H7 (cell line): Measurements from ENCODE around the gene ZNF483. TPM values are rescaled to one million over a fixed set of nuclear protein-coding genes. Genes with fewer than 3 reads are reported as not detected.
"Not testable (repeated sequence)": the region's sequence is repeated elsewhere in the genome, so short reads cannot be mapped to it uniquely, and the experiment has no call there.

Source experiments
- DNase-seq: peaks from one replicate; pipeline ENCODE4 v3.0.0; 2012
- H3K27me3 ChIP-seq: 2 replicates; pipeline ENCODE4 v1.6.0; 2011; ENCODE audit warnings: mild to moderate bottlenecking, low read length; ENCODE audit not compliant: control insufficient read depth, insufficient read depth
- H3K36me3 ChIP-seq: replicated peaks from 2 replicates; pipeline ENCODE4 v1.5.1; 2011; ENCODE audit warnings: low read length; ENCODE audit not compliant: control insufficient read depth, insufficient read depth
- H3K4me3 ChIP-seq: 2 replicates; pipeline ENCODE4 v1.5.1; 2011; ENCODE audit warnings: low read depth, mild to moderate bottlenecking, control low read depth, low read length, moderate library complexity; ENCODE audit not compliant: insufficient read depth
- total RNA-seq: library from RNA; depleted of rRNA; stranded (reverse); fragments of >200 nt; shearing (Covaris generic); gene quantifications from 2 replicates; pipeline ENCODE4 v1.2.3, GENCODE V29; 2014; rRNA removed

Gene ZNF483
- total RNA-seq, 1 experiment from 2014 or later = 50.3 TPM

DNA sequence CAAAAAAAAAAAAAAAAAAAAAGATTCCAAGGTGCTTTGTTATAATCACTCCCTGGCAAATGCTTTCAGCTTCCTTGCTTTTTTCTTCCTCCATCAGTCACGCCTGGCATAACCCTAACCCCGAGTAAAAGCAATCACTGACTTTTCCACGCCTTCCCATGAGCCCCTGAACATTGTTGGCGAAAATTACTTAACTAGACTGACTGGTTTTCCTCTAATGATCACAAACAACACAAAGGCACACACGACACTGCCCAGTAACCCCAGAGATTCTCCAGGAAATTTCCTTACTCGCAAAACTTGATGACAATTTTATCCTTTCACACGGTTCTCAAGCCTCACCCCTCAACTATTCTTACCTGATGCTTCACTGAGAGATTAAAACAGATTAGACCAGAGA lies 85.9 kb downstream of the ZNF483 start:
- H3K27me3 ChIP-seq = no peaks in the 10 kb centered on the region
- DNase-seq = no peak
- no peaks in the 10 kb centered on the region for H3K36me3 ChIP-seq
- H3K4me3 ChIP-seq = no peak overlapping the region

DNA sequence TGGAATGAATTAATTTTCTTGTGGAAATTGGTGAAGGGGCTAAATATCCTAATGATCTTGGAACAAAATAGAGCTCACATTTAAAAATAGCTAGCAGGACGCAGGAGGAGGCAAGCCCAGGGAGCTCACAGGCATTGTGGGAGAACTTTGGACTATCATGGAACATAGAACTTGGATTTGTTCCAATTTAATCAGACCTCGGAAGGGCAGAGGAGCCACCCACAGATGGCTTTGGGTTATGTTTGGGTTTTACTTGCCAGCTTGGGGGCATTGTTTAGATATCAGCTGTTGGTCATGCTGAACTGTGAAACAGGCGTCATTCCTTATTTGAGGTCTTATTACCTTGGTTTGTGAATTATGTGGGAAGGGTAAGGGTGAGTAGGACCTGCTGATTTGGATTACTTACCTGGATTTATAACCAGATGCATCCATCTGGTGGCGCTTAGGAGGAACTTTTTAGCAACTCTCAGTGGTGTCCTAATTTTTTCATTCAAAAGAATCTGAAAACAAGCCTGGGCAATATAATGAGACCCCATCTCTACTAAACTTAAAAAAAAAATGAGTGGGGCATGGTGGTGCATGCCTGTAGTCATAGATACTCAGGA lies 88.6 kb downstream of the ZNF483 start:
- H3K36me3 ChIP-seq = no peaks in the 10 kb centered on the region
- H3K27me3 ChIP-seq = no peaks in the 10 kb centered on the region
- no peak overlapping the region for H3K4me3 ChIP-seq
- DNase-seq = no peak

DNA sequence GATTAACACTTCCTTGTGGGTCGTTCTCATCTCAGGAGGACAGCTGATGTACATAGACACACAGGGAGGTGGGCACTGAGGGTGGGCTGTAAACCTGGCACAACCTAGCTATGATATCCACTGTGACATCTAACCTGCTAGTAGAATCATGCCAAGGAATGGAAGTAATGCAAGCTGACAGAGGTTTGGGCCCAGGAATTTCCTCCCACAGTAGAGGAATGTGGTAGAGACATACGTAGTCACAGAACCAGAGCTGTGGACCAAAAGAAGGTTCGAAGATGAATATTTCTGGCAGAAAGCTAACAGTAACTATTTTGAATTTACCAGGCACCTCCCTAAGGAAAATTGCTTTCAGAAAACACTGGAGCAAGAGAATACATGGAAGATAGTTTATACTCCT lies 90.9 kb downstream of the ZNF483 start:
- H3K4me3 ChIP-seq = no peak overlapping the region
- DNase-seq = no peak
- no peaks in the 10 kb centered on the region for H3K36me3 ChIP-seq
- no peaks in the 10 kb centered on the region for H3K27me3 ChIP-seq

DNA sequence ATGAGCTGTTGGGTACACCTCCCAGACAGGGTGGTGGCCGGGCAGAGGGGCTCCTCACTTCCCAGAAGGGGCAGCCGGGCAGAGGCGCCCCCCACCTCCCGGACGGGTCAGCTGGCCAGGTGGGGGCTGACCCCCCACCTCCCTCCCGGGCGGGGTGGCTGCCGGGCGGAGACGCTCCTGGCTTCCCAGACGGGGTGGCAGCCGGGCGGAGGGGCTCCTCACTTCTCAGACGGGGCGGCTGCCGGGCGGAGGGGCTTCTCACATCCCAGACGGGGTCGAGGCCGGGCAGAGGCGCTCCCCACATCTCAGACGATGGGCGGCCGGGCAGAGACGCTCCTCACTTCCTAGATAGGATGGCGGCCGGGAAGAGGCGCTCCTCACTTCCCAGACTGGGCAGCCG lies 92.4 kb downstream of the ZNF483 start:
- DNase-seq, H3K27me3 ChIP-seq, H3K4me3 ChIP-seq, H3K36me3 ChIP-seq: not testable (repeated sequence)

DNA sequence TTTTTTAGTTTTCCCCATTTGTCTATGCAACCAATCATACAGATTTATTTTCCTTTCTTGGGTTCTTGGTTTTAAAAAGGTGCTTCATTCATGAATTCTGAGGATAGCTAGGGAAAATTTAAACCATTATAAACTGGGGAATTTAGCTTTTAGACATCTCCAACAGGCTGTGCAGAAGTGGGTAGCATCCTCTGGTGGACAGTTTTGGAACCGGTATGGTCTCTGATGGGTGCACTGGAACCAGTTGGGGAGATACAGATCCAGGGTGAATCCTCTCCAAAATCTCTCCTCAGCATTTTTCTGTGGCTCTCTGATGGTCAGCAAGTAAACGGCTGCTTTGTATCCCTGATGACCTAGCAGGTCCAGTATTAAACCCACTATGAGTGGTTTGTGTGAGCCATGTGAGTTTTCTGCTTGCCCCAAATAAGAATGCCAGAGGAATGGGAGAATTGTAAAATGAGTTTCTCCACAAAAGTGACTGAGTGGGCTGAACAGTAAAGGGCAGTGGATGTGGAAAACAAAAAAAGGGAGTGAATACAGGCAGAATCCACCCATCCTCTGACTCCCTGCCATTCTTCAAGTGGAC lies 97.0 kb downstream of the ZNF483 start:
- DNase-seq = peak; percentile 69
- H3K4me3 ChIP-seq = no peak overlapping the region

DNA sequence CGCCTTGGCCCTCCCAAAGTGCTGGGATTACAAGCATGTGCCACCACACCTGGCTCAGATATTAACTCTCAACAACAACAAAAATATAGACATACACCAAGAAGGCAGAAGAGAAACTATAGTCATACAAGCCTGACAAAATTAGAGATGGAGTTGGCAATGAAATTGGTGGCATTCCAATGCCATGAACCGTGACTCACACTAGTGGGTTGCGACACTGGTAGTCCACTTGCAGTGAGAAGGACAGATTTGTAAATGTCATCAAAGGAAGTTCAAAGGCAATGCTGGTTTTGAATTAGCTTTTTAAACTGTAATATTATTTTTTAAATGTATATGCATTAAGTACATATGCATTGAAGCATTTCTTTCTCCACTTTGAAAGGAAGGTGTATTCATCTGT lies 97.6 kb downstream of the ZNF483 start:
- no peak for DNase-seq
- H3K4me3 ChIP-seq = no peak overlapping the region
- H3K36me3 ChIP-seq = no peaks in the 10 kb centered on the region
- no peaks in the 10 kb centered on the region for H3K27me3 ChIP-seq

More for the DNA sequence above, 97.0 kb downstream of the ZNF483 start:
- Histone ChIP-seq H3K36me3 (no peaks in the 10 kb centered on the region), H3K27me3 (no peaks in the 10 kb centered on the region)

Other genes starting within 250 kb of the ZNF483 start
- not detected in 2 replicates for gene OR2K2, start 195.0 kb upstream of the ZNF483 start, total RNA-seq
- 92.6 and 111 TPM in 2 replicates for gene ECPAS, start 40.8 kb upstream of the ZNF483 start, total RNA-seq
- gene PTGR1, start 74.5 kb downstream of the ZNF483 start, total RNA-seq = 91.2 and 199 TPM in 2 replicates
- 6.1 and 10.3 TPM in 2 replicates for gene DNAJC25, start 106.2 kb downstream of the ZNF483 start, total RNA-seq
- 27.7 and 30.1 TPM in 2 replicates for gene GNG10, start 136.4 kb downstream of the ZNF483 start, total RNA-seq